ENCODE data around the gene DBF4. TPM values are rescaled to one million over a fixed set of nuclear protein-coding genes. Genes with fewer than 3 reads are reported as not detected.
"Not testable (repeated sequence)": the region's sequence is repeated elsewhere in the genome, so short reads cannot be mapped to it uniquely, and the experiment has no call there.

DBF4 gene
- total and polyA plus RNA-seq, 4 donors: 2.8 to 7.3 (median 3.8) TPM

- no peaks in the 10 kb centered on the region for H3K36me3 ChIP-seq (ENCODE audit: control insufficient read depth in 1 of 2, insufficient read depth in 2 of 2, low read length in 1 of 2)
- 0% methylated on average over 55 to 70 of the region's 70 CpGs for WGBS, 2 donors
- peak; percentile 87 to 93 for DNase-seq
- H3K27me3 ChIP-seq (ENCODE audit: control insufficient read depth in 1 of 2, insufficient read depth in 2 of 2, low read length in 1 of 2): no peaks in the 10 kb centered on the region
- ATAC-seq (ENCODE audit: low FRiP score): peak; percentile 96
- no peaks in the 10 kb centered on the region for H3K4me1 ChIP-seq (ENCODE audit: control insufficient read depth in 1 of 2, insufficient read depth in 2 of 2, low read length in 2 of 2)
- intact Hi-C loops (cut with DNase I): no loop called here
- H3K4me3 ChIP-seq (ENCODE audit: low read length in 2 of 2): peak within 1 kb of the TSS; percentile 2 to 50
- H3K27ac ChIP-seq (ENCODE audit: low read depth in 1 of 2, low read length in 2 of 2): no peak within 1 kb of the TSS
- H3K9me3 ChIP-seq (ENCODE audit: control insufficient read depth, low read length): no peaks in the 10 kb centered on the region
Measured at GRCh38 chr7:87933953-87934698, 57.8 kb downstream of the DBF4 start, which contains the start of gene ADAM22. Gene ADAM22, plus strand, starts transcription at chr7:87934251. Its CDS starts 215 bp downstream, at chr7:87934466.

GRCh38 chr7:87934699-87935383, 58.5 kb downstream of the DBF4 start:
- DNase-seq (no peak), ATAC-seq (ENCODE audit: low FRiP score) (peak; percentile 53)
- peak overlapping the region in 1 of 2 donors; percentile 50 for H3K4me3 ChIP-seq (ENCODE audit: low read length in 2 of 2)
- no peaks in the 10 kb centered on the region for H3K27me3 ChIP-seq (ENCODE audit: control insufficient read depth in 1 of 2, insufficient read depth in 2 of 2, low read length in 1 of 2)
- 2% methylated on average over 46 to 47 of the region's 47 CpGs for WGBS, 2 donors
- H3K27ac ChIP-seq (ENCODE audit: low read depth in 1 of 2, low read length in 2 of 2): no peak overlapping the region
- H3K4me1 ChIP-seq (ENCODE audit: control insufficient read depth in 1 of 2, insufficient read depth in 2 of 2, low read length in 2 of 2): no peaks in the 10 kb centered on the region
- no peaks in the 10 kb centered on the region for H3K36me3 ChIP-seq (ENCODE audit: control insufficient read depth in 1 of 2, insufficient read depth in 2 of 2, low read length in 1 of 2)
- H3K9me3 ChIP-seq (ENCODE audit: control insufficient read depth, low read length): no peaks in the 10 kb centered on the region
- intact Hi-C loops (cut with DNase I): no loop called here

DNA sequence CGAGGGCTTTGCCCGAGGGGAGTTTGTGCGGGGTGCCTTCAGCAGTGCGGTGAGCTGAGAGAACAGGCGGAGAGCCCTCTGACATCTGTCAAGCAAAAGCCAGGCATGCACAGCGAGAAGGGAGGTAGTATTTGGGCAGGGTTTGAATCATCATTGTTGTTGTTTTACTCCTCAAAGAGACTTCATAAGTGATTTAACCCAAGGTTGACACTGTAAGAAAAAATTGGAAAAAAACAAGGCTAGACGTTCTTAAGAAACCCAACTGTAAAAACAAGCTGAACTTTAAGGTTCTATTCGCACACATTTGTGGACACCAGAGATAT, 59.1 kb downstream of the DBF4 start:
- Histone ChIP-seq H3K4me3 (ENCODE audit: low read length in 2 of 2) (peak overlapping the region in 1 of 2 donors; percentile 50), H3K27ac (ENCODE audit: low read depth in 1 of 2, low read length in 2 of 2) (no peak overlapping the region), H3K9me3 (ENCODE audit: control insufficient read depth, low read length) (no peaks in the 10 kb centered on the region), H3K27me3 (ENCODE audit: control insufficient read depth in 1 of 2, insufficient read depth in 2 of 2, low read length in 1 of 2) (no peaks in the 10 kb centered on the region), H3K36me3 (ENCODE audit: control insufficient read depth in 1 of 2, insufficient read depth in 2 of 2, low read length in 1 of 2) (no peaks in the 10 kb centered on the region), H3K4me1 (ENCODE audit: control insufficient read depth in 1 of 2, insufficient read depth in 2 of 2, low read length in 2 of 2) (no peaks in the 10 kb centered on the region)
- WGBS, 2 donors: 21 to 27% methylated on average over 8 of the region's 8 CpGs
- intact Hi-C loops (cut with DNase I): no loop called here
- DNase-seq (no peak), ATAC-seq (ENCODE audit: low FRiP score) (no peak)

DNA sequence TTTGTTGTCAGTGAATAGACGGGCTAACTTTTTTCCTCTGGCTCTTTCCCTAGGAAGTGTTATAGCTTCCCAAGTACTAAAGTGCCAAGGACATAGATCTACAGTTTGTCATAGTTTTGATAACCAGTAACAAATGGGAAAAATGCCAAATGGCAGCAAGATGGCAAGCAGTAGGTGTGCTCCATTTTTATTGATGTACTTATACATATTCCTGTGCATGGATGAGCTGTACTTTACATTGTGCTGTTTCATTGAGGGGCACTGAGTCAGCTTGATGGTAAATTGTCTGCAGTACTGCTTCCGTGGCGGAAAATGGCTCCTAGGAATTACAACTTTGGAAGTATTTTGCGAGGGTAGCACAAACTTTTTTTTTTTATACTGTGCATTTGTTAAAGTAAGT, 64.8 kb downstream of the DBF4 start:
- no peak for ATAC-seq (ENCODE audit: low FRiP score)
- intact Hi-C loops (cut with DNase I): no loop called here

GRCh38 chr7:87944547-87944946, 68.3 kb downstream of the DBF4 start:
- intact Hi-C loops (cut with DNase I): no loop called here
- no peak overlapping the region for H3K4me3 ChIP-seq (ENCODE audit: low read length in 2 of 2)
- no peaks in the 10 kb centered on the region for H3K27me3 ChIP-seq (ENCODE audit: control insufficient read depth in 1 of 2, insufficient read depth in 2 of 2, low read length in 1 of 2)
- no peaks in the 10 kb centered on the region for H3K4me1 ChIP-seq (ENCODE audit: control insufficient read depth in 1 of 2, insufficient read depth in 2 of 2, low read length in 2 of 2)
- no peak for DNase-seq
- no peak for ATAC-seq (ENCODE audit: low FRiP score)
- no peaks in the 10 kb centered on the region for H3K36me3 ChIP-seq (ENCODE audit: control insufficient read depth in 1 of 2, insufficient read depth in 2 of 2, low read length in 1 of 2)
- WGBS, 2 donors: 94 to 96% methylated on average over 3 of the region's 3 CpGs
- H3K9me3 ChIP-seq (ENCODE audit: control insufficient read depth, low read length): no peaks in the 10 kb centered on the region
- no peak overlapping the region for H3K27ac ChIP-seq (ENCODE audit: low read depth in 1 of 2, low read length in 2 of 2)

More for the DNA sequence above, 64.8 kb downstream of the DBF4 start:
- Histone ChIP-seq H3K27ac (ENCODE audit: low read depth in 1 of 2, low read length in 2 of 2) (no peak overlapping the region), H3K4me3 (ENCODE audit: low read length in 2 of 2) (no peak overlapping the region), H3K9me3 (ENCODE audit: control insufficient read depth, low read length) (no peaks in the 10 kb centered on the region), H3K27me3 (ENCODE audit: control insufficient read depth in 1 of 2, insufficient read depth in 2 of 2, low read length in 1 of 2) (no peaks in the 10 kb centered on the region), H3K36me3 (ENCODE audit: control insufficient read depth in 1 of 2, insufficient read depth in 2 of 2, low read length in 1 of 2) (no peaks in the 10 kb centered on the region), H3K4me1 (ENCODE audit: control insufficient read depth in 1 of 2, insufficient read depth in 2 of 2, low read length in 2 of 2) (no peaks in the 10 kb centered on the region)
- no peak for DNase-seq
- 85 to 86% methylated on average over 4 of the region's 4 CpGs for WGBS, 2 donors

DNA sequence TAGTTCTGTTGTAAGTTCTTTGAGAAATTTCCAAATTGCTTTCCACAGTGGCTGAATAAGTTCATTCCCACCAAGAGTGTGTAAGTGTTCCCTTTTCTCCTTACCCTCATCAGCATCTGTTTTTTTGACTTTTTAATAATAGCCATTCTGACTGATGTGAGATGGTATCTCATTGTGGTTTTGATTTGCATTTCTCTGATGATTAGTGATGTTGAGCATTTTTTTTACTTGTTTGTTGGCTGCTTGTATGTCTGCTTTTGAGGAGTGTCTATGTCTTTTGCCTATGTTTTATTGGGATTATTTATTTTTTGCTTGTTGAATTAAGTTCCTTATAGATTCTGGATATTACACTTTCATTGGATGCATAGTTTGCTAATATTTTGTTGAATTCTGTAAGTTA, 69.6 kb downstream of the DBF4 start:
- H3K27ac ChIP-seq (ENCODE audit: low read depth in 1 of 2, low read length in 2 of 2); H3K36me3 ChIP-seq (ENCODE audit: control insufficient read depth in 1 of 2, insufficient read depth in 2 of 2, low read length in 1 of 2); H3K27me3 ChIP-seq (ENCODE audit: control insufficient read depth in 1 of 2, insufficient read depth in 2 of 2, low read length in 1 of 2); H3K9me3 ChIP-seq (ENCODE audit: control insufficient read depth, low read length); DNase-seq; intact Hi-C loops (cut with DNase I); H3K4me1 ChIP-seq (ENCODE audit: control insufficient read depth in 1 of 2, insufficient read depth in 2 of 2, low read length in 2 of 2); H3K4me3 ChIP-seq (ENCODE audit: low read length in 2 of 2); ATAC-seq (ENCODE audit: low FRiP score): not testable (repeated sequence)

- ATAC-seq (ENCODE audit: low FRiP score) (no peak), DNase-seq (no peak)
- Histone ChIP-seq H3K27me3 (ENCODE audit: control insufficient read depth in 1 of 2, insufficient read depth in 2 of 2, low read length in 1 of 2) (no peaks in the 10 kb centered on the region), H3K4me3 (ENCODE audit: low read length in 2 of 2) (no peak overlapping the region), H3K9me3 (ENCODE audit: control insufficient read depth, low read length) (no peaks in the 10 kb centered on the region), H3K36me3 (ENCODE audit: control insufficient read depth in 1 of 2, insufficient read depth in 2 of 2, low read length in 1 of 2) (no peaks in the 10 kb centered on the region), H3K4me1 (ENCODE audit: control insufficient read depth in 1 of 2, insufficient read depth in 2 of 2, low read length in 2 of 2) (no peaks in the 10 kb centered on the region), H3K27ac (ENCODE audit: low read depth in 1 of 2, low read length in 2 of 2) (no peak overlapping the region)
- intact Hi-C loops (cut with DNase I): no loop called here
Measured at GRCh38 chr7:87948371-87948770, 72.1 kb downstream of the DBF4 start.

Data from aorta (tissue), 5 donors.